ENCODE measurements around the gene ITM2B.
"Not testable (repeated sequence)": the region's sequence is repeated elsewhere in the genome, so short reads cannot be mapped to it uniquely, and the experiment has no call there.

Gene ITM2B

DNA sequence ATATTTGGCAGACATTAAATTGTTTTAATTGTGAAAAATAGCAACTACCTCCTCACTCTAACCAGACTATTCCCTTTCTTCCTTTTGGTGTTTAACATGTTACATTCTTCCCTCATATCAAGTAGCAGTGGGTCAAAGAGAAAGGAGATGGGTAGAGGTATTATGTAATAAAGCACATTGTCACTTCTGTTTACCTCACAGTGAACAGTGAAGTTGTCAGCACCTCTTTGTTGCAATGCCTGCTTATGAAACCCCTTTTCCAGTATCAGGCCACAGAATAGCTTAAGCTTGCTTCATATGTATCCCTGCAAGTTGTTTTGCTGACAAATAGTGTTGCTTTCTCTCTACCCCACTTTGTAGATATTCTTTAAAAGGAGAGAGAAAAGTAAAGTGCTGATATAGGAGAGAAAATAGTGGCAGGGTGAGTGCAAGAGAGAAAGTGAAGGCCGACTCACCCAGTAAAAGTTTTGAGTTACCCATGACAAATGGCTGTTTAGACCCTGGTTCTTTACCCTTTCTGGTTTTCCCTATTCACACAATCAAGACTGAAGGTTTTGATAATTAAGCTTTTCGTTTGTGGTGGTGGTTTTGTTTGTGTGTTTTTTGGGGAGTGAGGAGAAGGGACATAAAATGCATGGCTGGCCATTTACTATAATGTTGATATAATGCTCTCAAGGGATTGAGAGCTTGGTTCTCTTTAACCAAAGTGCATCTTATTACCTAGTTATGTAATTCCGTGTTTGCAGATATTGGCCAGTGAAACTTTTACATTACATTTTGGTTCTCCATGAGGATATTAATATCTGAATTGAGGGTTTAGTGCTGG lies 3.7 kb downstream of the ITM2B start (continued):
- TF ChIP-seq ZBTB8A (tag by site-specific recombination; IDR thresholded peaks at IDR 0.05): 0 out of 2 replicates have a peak, but pooled peaks have one; percentile 11
- no peak for TF ChIP-seq ZFP41 (tag by site-specific recombination; IDR thresholded peaks at IDR 0.05; ENCODE audit: borderline replicate concordance)
- no peak for TF ChIP-seq ZNF341 (tag by site-specific recombination; IDR thresholded peaks at IDR 0.05; ENCODE audit: low read depth)
- TF ChIP-seq SCRT1 (tag by site-specific recombination; IDR thresholded peaks at IDR 0.05; ENCODE audit: borderline replicate concordance): no peak
- TF ChIP-seq GLI4 (tag by site-specific recombination; IDR thresholded peaks at IDR 0.05): no peak
- no peak for TF ChIP-seq ZNF610 (tag by site-specific recombination; IDR thresholded peaks at IDR 0.05; ENCODE audit: borderline replicate concordance)
- no peak for TF ChIP-seq HOXA7 (CRISPR knock-in tag; IDR thresholded peaks at IDR 0.05; ENCODE audit: borderline replicate concordance)
- TF ChIP-seq ZNF555 (tag by site-specific recombination; conservative IDR thresholded peaks at IDR 0.05): no peak
- no peak for TF ChIP-seq ZNF596 (tag by site-specific recombination; IDR thresholded peaks at IDR 0.05)
- no peak for TF ChIP-seq ZNF133 (tag by site-specific recombination; IDR thresholded peaks at IDR 0.05)
- no peak for TF ChIP-seq ZBTB21 (tag by site-specific recombination; IDR thresholded peaks at IDR 0.05)
- TF ChIP-seq, protein P1, sequence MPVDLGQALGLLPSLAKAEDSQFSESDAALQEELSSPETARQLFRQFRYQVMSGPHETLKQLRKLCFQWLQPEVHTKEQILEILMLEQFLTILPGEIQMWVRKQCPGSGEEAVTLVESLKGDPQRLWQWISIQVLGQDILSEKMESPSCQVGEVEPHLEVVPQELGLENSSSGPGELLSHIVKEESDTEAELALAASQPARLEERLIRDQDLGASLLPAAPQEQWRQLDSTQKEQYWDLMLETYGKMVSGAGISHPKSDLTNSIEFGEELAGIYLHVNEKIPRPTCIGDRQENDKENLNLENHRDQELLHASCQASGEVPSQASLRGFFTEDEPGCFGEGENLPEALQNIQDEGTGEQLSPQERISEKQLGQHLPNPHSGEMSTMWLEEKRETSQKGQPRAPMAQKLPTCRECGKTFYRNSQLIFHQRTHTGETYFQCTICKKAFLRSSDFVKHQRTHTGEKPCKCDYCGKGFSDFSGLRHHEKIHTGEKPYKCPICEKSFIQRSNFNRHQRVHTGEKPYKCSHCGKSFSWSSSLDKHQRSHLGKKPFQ (tag by site-specific recombination; IDR thresholded peaks at IDR 0.05): peak; percentile 40; the same call in 1 of the 2 replicates
- TF ChIP-seq ZNF843 (tag by site-specific recombination; IDR thresholded peaks at IDR 0.05): peak; percentile 31; the same call in 1 of the 2 replicates
- peak; percentile 92 for TF ChIP-seq WT1 (tag by site-specific recombination; IDR thresholded peaks at IDR 0.05)
- TF ChIP-seq, protein P2, sequence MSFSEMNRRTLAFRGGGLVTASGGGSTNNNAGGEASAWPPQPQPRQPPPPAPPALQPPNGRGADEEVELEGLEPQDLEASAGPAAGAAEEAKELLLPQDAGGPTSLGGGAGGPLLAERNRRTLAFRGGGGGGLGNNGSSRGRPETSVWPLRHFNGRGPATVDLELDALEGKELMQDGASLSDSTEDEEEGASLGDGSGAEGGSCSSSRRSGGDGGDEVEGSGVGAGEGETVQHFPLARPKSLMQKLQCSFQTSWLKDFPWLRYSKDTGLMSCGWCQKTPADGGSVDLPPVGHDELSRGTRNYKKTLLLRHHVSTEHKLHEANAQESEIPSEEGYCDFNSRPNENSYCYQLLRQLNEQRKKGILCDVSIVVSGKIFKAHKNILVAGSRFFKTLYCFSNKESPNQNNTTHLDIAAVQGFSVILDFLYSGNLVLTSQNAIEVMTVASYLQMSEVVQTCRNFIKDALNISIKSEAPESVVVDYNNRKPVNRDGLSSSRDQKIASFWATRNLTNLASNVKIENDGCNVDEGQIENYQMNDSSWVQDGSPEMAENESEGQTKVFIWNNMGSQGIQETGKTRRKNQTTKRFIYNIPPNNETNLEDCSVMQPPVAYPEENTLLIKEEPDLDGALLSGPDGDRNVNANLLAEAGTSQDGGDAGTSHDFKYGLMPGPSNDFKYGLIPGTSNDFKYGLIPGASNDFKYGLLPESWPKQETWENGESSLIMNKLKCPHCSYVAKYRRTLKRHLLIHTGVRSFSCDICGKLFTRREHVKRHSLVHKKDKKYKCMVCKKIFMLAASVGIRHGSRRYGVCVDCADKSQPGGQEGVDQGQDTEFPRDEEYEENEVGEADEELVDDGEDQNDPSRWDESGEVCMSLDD (tag by site-specific recombination; IDR thresholded peaks at IDR 0.05): no peak
- no peak for TF ChIP-seq ZNF660 (tag by site-specific recombination; IDR thresholded peaks at IDR 0.05)

DNA sequence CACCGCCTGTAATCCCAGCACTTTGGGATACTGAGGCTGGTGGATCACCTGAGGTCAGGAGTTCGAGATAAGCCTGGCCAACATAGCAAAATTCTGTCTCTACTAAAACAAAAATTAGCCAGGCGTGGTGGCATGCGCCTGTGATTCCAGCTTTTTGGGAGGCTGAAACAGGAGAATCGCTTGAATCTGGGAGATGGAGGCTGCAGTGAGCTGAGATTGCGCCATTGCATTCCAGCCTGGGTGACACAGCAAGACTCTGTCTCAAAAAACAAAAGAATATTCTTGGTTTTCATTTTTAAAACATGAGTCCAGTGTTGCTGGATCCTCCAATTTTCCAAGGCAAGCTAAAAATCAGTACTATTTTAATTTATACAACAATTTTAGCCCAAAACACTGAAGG lies 6.4 kb downstream of the ITM2B start:
- H3K4me3 ChIP-seq (ENCODE audit: low read depth, low read length); CTCF ChIA-PET; H3K27ac ChIP-seq (ENCODE audit: extremely low read depth, low read depth, low read length); H3K36me3 ChIP-seq (ENCODE audit: control insufficient read depth in 2 of 2, insufficient read depth in 1 of 2, low read length in 2 of 2); H3K9me3 ChIP-seq (ENCODE audit: control insufficient read depth, insufficient read depth, low read depth, low read length): not testable (repeated sequence)
- POLR2A ChIA-PET: interaction anchor here (1.0 kb wide), 1 partner anchor 11 kb away, joined by 3 read pairs; no protein-coding TSS in a partner anchor
- peaks cover 13% of the 10 kb centered on the region for H3K4me1 ChIP-seq (ENCODE audit: control insufficient read depth, insufficient read depth, low read length)

DNA sequence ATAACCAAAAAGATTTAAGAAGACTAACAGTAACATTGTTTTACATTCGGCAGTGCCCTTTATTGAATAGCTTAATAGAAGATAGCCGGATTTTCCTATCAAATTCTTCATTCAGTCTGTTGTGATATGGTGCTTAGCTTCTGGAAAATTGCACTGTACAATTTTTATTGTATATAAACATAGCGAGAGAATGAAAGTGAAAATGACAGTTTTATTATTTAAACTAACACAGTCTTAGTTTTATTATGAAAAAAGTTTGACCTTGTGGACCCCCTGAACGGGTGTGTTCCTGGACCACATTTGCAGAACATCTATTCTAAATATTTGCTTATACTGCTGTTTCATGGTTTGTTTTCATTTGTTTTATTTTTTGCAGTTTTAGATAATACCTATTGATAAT lies 8.6 kb downstream of the ITM2B start:
- Histone ChIP-seq H3K36me3 (ENCODE audit: control insufficient read depth in 2 of 2, insufficient read depth in 1 of 2, low read length in 2 of 2) (peaks cover 0 to 3% of the 10 kb centered on the region in 2 experiments; a peak in 2 of 3 replicates), H3K4me1 (ENCODE audit: control insufficient read depth, insufficient read depth, low read length) (peaks cover 4% of the 10 kb centered on the region), H3K4me3 (ENCODE audit: low read depth, low read length) (no peak overlapping the region), H3K9me3 (ENCODE audit: control insufficient read depth, insufficient read depth, low read depth, low read length) (no peaks in the 10 kb centered on the region), H3K27ac (ENCODE audit: extremely low read depth, low read depth, low read length) (no peak overlapping the region)
- ChIA-PET CTCF (no interaction called here), POLR2A (interaction anchor here (1.3 kb wide), 1 partner anchor 9 kb away, joined by 3 read pairs; the partner anchor contains the start of gene ITM2B)
- TF ChIP-seq, protein P2 (tag by site-specific recombination; IDR thresholded peaks at IDR 0.05): no peak
- TF ChIP-seq, protein P3, sequence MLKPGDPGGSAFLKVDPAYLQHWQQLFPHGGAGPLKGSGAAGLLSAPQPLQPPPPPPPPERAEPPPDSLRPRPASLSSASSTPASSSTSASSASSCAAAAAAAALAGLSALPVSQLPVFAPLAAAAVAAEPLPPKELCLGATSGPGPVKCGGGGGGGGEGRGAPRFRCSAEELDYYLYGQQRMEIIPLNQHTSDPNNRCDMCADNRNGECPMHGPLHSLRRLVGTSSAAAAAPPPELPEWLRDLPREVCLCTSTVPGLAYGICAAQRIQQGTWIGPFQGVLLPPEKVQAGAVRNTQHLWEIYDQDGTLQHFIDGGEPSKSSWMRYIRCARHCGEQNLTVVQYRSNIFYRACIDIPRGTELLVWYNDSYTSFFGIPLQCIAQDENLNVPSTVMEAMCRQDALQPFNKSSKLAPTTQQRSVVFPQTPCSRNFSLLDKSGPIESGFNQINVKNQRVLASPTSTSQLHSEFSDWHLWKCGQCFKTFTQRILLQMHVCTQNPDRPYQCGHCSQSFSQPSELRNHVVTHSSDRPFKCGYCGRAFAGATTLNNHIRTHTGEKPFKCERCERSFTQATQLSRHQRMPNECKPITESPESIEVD (tag by site-specific recombination; IDR thresholded peaks at IDR 0.05): peak; percentile 56; the same call in 1 of the 2 replicates
- TF ChIP-seq ZNF133 (tag by site-specific recombination; IDR thresholded peaks at IDR 0.05): no peak

Measured in HEK293 (cell line).